Right lobe of liver (tissue), 4 donors: ENCODE data around the gene PPM1B.

ENCODE experiments used
- POLR2A ChIP-seq: fragments of 450-650 bp; IDR thresholded peaks from one replicate; pipeline ENCODE4 v1.6.1; 2017; ENCODE audit warnings: antibody characterized with exemption, mild to moderate bottlenecking
- TF ChIP-seq, protein P1 (sequence below), 4 donors: fragments of 200-600 bp in 3 of 4; fragments of 450-650 bp in 1 of 4; IDR thresholded peaks; one replicate each; pipeline versions ENCODE4 v1.5.1 to v1.8.0; 2016 to 2022; ENCODE audit warnings: antibody characterized with exemption in 4 of 4, mild to moderate bottlenecking in 2 of 4
- donor health status: DM: no; HTN: no; CAD: no.
- donor health status: DM: no; HTN: no; CAD: no.
- donor health status: DM: no; HTN: yes; CAD: no.

DNA sequence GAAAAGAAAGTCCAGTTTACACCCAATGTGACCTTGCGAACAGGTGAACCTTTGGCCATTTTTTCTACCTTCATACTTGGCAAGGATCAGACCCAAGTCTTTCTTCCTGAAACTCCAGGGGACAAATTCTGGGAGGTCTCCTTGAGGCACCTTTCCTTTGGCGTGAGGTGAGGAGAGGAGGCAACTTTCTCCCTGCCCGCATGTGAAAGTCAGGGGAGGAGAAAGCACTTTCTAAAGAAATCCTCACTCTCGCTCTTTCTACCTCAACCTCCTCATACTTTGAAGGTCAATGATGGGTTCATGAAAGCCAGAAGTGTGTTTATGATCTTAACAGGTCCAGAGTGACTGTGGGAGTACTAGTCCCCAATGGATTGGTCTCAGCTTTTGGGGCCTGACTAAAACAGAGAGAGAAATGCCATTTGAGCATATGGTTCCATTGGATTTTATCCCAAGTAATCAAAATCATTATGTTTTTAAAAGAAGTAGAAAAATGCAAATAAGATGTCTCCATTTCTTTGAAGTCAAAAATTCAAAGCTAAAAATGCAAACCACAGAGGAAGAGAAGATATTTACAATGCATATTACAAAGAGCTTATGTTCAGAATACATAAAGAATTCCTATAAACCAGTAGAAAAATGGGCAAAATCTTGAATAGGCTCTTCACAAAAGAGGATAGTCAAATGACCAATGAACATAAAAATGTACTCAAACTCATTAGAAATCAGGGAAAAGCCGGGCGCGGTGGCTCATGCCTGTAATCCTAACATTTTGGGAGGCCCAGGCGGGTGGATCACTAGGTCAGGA, 15.6 kb upstream of the PPM1B start:
- TF ChIP-seq, protein P1, sequence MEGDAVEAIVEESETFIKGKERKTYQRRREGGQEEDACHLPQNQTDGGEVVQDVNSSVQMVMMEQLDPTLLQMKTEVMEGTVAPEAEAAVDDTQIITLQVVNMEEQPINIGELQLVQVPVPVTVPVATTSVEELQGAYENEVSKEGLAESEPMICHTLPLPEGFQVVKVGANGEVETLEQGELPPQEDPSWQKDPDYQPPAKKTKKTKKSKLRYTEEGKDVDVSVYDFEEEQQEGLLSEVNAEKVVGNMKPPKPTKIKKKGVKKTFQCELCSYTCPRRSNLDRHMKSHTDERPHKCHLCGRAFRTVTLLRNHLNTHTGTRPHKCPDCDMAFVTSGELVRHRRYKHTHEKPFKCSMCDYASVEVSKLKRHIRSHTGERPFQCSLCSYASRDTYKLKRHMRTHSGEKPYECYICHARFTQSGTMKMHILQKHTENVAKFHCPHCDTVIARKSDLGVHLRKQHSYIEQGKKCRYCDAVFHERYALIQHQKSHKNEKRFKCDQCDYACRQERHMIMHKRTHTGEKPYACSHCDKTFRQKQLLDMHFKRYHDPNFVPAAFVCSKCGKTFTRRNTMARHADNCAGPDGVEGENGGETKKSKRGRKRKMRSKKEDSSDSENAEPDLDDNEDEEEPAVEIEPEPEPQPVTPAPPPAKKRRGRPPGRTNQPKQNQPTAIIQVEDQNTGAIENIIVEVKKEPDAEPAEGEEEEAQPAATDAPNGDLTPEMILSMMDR (IDR thresholded peaks at IDR 0.05): no peak
- no peak for TF ChIP-seq POLR2A
